ENCODE data around the gene ZSCAN26.
"Not testable (repeated sequence)": the region's sequence is repeated elsewhere in the genome, so short reads cannot be mapped to it uniquely, and the experiment has no call there.

ZSCAN26 gene

DNA sequence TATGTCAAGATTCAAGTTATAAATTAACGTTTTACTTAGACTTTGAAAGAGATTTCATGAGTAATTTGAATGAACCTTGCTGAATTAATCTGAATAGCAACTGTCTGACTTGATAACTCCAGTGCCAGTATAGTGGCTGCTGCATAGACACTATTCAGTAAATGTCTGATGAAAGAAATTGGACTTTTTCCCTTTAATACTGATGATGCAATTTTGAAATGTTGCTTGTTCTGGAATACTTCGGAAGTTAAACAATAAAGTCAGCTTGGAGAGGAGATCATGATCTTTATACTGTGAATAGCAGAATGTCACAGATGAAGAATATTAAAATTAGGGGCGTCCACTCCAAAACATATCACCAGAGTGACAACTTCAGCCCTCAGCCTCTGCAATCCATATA is 10.8 kb downstream of the ZSCAN26 start:
- Mint-ChIP-seq H3K36me3 (peaks cover 35% of the 10 kb centered on the region), H3K9me3 (no peaks in the 10 kb centered on the region), H3K4me1 (peaks cover 16% of the 10 kb centered on the region), H3K27ac (no peak overlapping the region), H3K4me3 (no peak overlapping the region)
- ATAC-seq: no peak
- no peak for DNase-seq (ENCODE audit: low spot score in 2 of 2)

DNA sequence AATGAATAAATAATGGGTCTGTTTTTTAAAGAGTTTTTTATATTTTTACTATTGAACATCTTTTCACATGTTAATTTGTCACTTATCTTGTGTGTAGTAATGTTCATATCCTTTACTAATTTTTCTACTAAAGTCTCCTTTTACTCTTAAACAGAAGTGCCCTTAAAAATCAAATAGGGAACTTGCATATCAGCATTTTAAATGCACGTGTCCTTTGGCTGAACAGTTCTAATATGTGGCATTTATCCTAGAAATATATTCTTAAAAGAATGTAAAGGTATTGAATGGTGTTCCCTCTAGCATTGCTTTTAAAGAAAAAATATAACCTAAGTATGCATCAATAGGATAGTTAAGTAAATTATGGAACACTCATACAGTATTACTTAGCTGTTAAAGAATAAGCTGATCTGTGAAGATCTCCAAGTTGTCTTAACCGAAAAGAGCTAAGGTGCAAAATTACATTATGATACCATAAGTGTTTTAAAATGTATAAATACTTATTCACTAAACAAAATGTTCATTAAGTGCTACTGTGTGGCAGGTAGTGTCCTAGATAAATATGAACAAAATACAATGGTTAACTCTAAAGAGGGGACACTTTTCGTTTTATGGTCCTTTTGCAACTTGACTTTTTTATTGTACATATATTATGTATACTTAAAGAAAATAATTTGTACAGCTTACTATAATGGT is 13.8 kb downstream of the ZSCAN26 start:
- H3K4me3 Mint-ChIP-seq: peak overlapping the region; percentile 66
- peaks cover 9% of the 10 kb centered on the region for H3K36me3 Mint-ChIP-seq

DNA sequence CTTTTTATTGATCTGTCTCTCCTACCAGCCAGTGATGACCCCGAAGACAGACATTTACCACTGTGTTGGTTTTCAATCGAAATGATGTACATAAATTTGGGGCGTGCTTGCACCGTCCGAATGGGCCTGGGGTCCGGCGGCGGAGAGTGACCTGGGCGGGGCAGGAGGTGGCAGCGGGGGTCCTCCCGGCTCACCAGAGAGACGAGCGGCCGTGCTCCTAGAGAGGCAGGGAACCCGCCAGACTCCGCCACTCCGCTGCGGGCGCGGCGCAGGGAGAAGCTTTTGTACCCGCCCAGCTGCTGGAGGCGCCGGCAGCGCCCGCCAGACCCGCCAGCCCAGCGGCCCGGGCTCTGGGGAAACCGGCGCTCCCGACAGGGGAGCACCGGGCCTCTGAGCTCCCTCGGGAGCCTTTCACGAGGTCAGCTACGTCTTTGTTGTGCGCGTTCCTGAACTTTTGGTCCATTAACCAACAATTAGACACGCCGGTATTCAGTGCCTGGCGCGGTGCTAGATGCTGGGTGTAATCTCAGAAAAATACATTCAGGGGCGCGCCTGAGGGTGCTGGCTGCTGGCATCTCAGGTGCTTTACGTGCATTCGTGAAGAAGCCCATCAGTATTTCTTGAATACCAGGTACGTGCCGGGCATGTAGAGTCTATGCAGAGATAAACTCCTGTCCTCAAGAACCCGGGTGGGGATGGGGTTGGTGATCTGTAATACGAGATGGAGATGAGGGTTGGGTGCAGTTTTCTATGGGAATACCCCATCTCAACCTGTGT is 14.5 kb downstream of the ZSCAN26 start, which contains the start of gene PGBD1:
PGBD1 (plus strand) TSS at position 285 of the 777 bp plus-strand sequence. CDS start 2,242 bp downstream, outside the sequence.
- H3K4me1 Mint-ChIP-seq: peaks cover 10% of the 10 kb centered on the region
- peaks cover 1% of the 10 kb centered on the region for H3K36me3 Mint-ChIP-seq
- H3K4me3 Mint-ChIP-seq: peak within 1 kb of the TSS; percentile 66
- ATAC-seq (peak; percentile 95), DNase-seq (ENCODE audit: low spot score in 2 of 2) (peak; percentile 37 to 77)
- H3K9me3 Mint-ChIP-seq: no peaks in the 10 kb centered on the region
- no peak within 1 kb of the TSS for H3K27ac Mint-ChIP-seq

More for the DNA sequence above, 13.8 kb downstream of the ZSCAN26 start:
- peaks cover 10% of the 10 kb centered on the region for H3K4me1 Mint-ChIP-seq
- no peak overlapping the region for H3K27ac Mint-ChIP-seq
- no peaks in the 10 kb centered on the region for H3K9me3 Mint-ChIP-seq
- DNase-seq (ENCODE audit: low spot score in 2 of 2) (no peak), ATAC-seq (no peak)

DNA sequence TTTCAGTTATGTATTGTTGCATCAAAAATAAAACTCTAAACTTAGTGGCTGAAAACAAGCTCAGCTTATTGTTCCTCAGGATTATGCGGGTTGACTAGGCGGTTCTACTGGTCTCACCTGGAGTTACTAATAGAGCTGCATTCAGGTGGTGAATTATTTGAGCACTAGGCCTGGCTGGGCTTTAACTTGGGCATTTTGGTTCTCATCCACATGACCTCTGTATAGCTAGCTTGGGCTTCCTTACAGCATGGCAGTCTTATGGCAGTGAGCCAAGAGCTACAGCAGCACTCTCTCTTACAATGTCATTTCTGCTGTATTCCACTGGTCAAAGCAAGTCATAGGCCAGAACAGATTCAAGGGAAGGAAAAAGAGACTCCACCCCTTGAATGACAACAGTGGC is 16.0 kb downstream of the ZSCAN26 start:
- Mint-ChIP-seq H3K9me3 (no peaks in the 10 kb centered on the region), H3K27ac (no peak overlapping the region), H3K4me3 (no peak overlapping the region), H3K36me3 (no peaks in the 10 kb centered on the region), H3K4me1 (peaks cover 10% of the 10 kb centered on the region)
- ATAC-seq (no peak), DNase-seq (ENCODE audit: low spot score in 2 of 2) (no peak)

DNA sequence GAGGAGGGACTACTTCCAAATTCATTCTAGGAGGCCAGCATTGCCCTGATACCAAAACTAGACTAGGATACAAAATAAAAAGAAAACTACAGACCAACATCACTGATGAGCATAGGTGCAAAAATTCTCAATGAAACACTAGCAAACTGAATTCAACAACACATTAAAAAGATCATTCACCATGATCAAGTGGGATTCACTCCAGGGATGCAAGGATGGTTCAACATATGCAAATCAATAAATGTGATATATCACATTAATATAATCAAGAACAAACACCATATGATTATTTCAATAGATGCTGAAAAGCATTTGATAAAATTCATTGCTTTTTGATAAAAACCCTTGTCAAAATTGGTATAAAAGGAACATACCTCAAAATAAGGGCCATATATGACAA is 24.6 kb downstream of the ZSCAN26 start:
- ATAC-seq: no peak
- no peak overlapping the region for H3K27ac Mint-ChIP-seq

DNA sequence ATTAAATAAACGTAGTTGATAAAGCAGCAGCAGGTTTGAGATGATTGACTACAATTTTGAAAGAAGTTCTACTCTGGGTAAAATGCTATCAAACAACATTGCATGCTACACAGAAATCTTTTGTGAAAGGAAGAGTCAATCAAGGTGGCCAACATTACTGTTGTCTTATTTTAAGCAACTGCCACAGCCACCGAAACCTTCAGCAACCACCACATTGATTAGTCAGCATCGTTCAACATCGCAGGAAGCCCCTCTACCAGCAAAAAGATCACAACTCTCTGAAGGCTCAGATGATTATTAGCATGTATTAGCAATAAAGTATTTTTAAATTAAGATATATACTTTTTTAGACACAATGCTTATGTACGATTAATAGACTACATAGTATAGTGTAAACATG is 28.4 kb downstream of the ZSCAN26 start:
- Mint-ChIP-seq H3K4me1 (no peaks in the 10 kb centered on the region), H3K36me3 (no peaks in the 10 kb centered on the region), H3K4me3 (no peak overlapping the region), H3K27ac (no peak overlapping the region), H3K9me3 (no peaks in the 10 kb centered on the region)
- ATAC-seq (no peak), DNase-seq (ENCODE audit: low spot score in 2 of 2) (no peak)

More for the DNA sequence above, 24.6 kb downstream of the ZSCAN26 start:
- DNase-seq (ENCODE audit: low spot score in 2 of 2): no peak
- Mint-ChIP-seq H3K4me3 (no peak overlapping the region), H3K9me3 (no peaks in the 10 kb centered on the region), H3K4me1 (no peaks in the 10 kb centered on the region), H3K36me3 (no peaks in the 10 kb centered on the region)

DNA sequence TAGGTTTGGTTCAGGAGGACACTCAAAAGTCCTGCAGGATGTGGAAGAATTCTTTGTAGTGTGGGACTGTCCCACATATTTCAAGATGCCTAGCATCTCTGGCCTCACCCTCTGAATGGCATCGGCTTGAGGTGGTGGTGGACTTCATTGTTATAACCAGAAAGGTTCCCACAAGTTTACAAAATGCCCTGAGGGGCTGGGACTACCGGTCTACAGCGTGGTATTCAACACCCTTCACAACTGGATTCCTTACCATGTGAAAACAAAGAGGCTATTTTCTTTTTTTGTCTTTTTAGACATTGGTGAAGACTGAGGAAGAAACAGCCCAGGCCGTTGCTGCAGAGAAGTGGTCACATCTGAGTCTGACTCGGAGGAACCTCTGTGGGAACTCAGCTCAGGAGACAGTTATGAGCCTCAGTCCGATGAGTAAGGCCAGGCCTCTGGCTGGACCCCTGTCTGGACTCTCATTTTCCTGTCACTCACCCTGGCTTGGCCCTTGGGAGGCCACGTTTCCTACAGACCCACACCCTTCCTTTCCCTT is 29.6 kb downstream of the ZSCAN26 start:
- no peak for DNase-seq (ENCODE audit: low spot score in 2 of 2)
- H3K4me3 Mint-ChIP-seq: no peak overlapping the region
- no peaks in the 10 kb centered on the region for H3K4me1 Mint-ChIP-seq
- no peaks in the 10 kb centered on the region for H3K36me3 Mint-ChIP-seq
- no peak for ATAC-seq
- H3K9me3 Mint-ChIP-seq: no peaks in the 10 kb centered on the region
- H3K27ac Mint-ChIP-seq: no peak overlapping the region

DNA sequence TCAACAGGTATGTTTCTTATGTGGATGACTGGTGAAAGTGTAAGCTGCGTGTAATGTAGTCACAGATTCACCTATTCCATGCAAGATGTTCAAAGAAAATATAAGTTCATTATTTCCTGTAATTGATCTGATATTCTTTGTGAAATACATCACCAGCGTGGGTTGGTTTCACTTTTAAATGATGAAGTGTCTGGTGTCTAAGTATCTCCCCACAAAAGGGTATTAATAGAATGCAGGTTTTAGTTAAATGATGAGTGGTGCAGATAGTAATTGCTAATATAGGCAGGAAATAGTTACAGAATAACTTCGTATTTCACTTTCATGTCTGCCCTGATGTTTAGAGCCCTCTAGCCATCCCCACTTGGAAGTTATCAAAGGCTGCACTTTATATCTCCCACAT is 36.6 kb downstream of the ZSCAN26 start:
- ATAC-seq: peak; percentile 88
- peaks cover 17% of the 10 kb centered on the region for H3K4me1 Mint-ChIP-seq
- no peaks in the 10 kb centered on the region for H3K36me3 Mint-ChIP-seq
- peak overlapping the region; percentile 31 for H3K4me3 Mint-ChIP-seq
- peaks cover 4% of the 10 kb centered on the region for H3K9me3 Mint-ChIP-seq
- H3K27ac Mint-ChIP-seq: peak overlapping the region; percentile 32
- no peak for DNase-seq (ENCODE audit: low spot score in 2 of 2)

DNA sequence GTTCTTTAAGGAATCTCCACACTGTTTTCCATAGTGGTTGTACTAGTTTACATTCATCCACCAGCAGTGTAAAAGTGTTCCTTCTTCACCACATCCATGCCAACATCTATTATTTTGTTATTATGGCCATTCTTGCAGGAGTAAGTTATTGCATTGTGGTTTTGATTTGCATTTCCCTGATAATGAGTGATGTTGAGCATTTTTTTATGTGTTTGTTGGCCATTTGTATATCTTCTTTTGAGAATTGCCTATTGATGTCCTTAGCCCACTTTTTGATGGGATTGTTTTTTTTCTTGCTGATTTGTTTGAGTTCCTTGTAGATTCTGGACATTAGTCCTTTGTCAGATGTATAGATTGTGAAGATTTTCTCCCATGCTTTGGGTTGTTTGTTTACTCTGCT is 39.4 kb downstream of the ZSCAN26 start:
- H3K4me1 Mint-ChIP-seq: peaks cover 17% of the 10 kb centered on the region
- ATAC-seq; DNase-seq (ENCODE audit: low spot score in 2 of 2); H3K9me3 Mint-ChIP-seq; H3K27ac Mint-ChIP-seq; H3K36me3 Mint-ChIP-seq; H3K4me3 Mint-ChIP-seq: not testable (repeated sequence)

DNA sequence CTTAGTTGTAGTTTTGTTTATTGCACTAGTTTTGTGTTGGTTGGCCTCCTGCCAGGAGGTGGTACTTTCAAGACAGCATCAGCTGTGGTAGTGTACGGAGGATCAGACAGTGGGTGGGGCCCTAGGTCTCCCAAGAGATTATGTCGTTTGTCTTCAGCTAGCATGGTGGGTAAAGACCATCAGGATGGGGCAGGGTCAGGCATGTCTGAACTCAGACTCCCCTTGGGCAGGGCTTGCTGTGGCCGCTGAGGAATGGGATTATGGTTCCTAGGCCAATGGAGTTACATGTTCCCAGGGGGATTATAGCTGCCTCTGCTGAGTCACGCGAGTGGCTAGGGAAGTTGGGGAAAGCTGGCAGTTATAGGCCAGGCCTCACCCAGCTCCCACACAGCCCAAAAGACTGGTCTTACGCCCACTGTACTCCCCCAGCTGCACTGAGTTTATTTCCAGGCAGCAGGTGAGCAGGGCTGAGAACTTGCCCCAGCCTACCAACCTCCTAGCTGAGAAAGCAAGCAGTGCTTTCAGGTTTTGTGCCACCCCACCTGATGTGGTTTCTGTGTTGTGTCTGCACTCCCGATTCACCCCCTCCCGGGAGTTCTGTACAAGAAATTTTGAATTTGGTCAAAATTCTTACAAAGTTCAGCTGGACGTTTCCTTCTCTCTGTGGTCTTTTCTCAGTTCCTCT is 44.3 kb downstream of the ZSCAN26 start:
- Mint-ChIP-seq H3K4me3 (no peak overlapping the region), H3K36me3 (no peaks in the 10 kb centered on the region), H3K27ac (no peak overlapping the region), H3K4me1 (no peaks in the 10 kb centered on the region), H3K9me3 (peaks cover 4% of the 10 kb centered on the region)
- DNase-seq (ENCODE audit: low spot score in 2 of 2) (no peak), ATAC-seq (no peak)

DNA sequence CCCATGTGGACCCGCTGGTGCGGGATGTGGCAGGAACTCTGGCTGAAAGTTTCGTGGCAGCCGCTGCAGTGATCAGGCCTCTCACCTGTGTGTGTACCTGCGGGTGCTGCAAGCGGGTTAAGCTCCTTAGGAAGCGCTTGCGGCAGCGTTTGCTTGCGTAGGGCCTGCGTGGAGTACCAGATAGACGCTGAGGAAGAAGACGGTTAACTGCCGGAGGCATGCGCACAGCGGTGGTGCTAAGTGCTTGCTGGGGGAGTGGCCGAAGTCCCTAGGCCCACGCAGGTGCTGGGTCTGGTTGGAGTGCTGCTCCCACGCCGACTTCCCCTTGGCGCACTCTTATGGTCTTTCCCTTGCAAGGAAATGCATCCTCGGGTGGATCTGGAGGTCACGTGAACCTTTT is 46.0 kb downstream of the ZSCAN26 start:
- H3K4me3 Mint-ChIP-seq: no peak overlapping the region

DNA sequence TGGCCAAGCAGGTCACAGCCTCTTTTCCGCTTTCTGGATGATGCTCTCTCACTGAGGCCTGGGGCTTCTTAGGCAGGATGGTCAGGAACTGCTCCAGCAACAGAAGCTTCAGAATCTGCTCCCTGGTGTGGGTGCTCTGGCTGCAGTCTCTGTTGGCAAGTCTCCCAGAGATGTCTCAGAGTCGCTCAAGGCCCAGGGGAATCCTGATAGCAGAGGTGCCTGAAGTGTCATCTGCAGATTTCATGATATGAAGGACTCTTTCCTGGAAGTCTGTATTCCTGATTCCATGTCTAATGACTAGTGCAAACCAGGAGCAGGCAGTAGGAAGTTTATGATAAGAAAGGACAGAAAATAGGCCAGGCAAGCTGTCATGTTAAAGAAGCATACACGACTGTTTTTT is 48.7 kb downstream of the ZSCAN26 start:
- DNase-seq (ENCODE audit: low spot score in 2 of 2) (no peak), ATAC-seq (no peak)
- H3K4me3 Mint-ChIP-seq: no peak overlapping the region
- no peaks in the 10 kb centered on the region for H3K9me3 Mint-ChIP-seq
- H3K4me1 Mint-ChIP-seq: no peaks in the 10 kb centered on the region
- no peaks in the 10 kb centered on the region for H3K36me3 Mint-ChIP-seq
- no peak overlapping the region for H3K27ac Mint-ChIP-seq

More for the DNA sequence above, 46.0 kb downstream of the ZSCAN26 start:
- Mint-ChIP-seq H3K36me3 (no peaks in the 10 kb centered on the region), H3K9me3 (no peaks in the 10 kb centered on the region), H3K27ac (no peak overlapping the region), H3K4me1 (no peaks in the 10 kb centered on the region)
- no peak for ATAC-seq
- no peak for DNase-seq (ENCODE audit: low spot score in 2 of 2)

DNA sequence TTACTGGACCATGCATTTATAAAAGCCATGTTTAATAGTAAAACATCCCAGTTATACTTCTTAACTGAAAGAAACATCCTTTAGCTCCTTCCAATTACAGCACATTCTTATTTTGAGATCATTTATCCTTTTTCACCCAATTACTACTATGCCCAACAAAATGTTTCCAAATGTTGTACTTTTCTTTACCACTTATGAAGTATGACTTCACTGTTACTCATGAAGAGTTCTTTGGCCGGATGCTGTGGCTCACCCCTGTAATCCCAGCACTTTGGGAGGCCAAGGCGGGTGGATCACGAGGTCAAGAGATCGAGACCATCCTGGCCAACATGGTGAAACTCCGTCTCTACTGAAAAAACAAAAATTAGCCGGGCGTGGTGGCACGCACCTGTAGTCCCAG is 50.9 kb downstream of the ZSCAN26 start:
- not testable (repeated sequence) for ATAC-seq; H3K4me3 Mint-ChIP-seq; H3K9me3 Mint-ChIP-seq; H3K4me1 Mint-ChIP-seq; H3K36me3 Mint-ChIP-seq; DNase-seq (ENCODE audit: low spot score in 2 of 2); H3K27ac Mint-ChIP-seq

DNA sequence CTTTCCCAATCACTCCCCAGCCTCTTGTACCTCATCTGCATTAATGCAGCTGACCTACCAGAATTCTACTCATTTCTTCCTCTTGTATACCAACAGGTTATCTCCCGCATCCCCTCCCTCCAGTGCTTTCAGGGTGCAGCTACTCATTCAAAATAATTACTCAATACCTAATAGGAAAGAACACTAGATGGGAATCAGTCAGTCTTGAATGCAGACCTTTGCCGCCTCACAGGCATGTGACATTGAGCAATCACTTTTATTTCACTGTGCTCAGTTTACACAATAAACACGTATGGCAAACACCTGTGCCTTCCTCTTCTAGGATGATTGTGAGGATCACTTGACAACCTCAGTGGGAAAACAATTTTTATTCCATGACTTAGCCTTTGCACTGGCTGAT is 55.7 kb downstream of the ZSCAN26 start:
- Mint-ChIP-seq H3K36me3 (no peaks in the 10 kb centered on the region), H3K4me3 (no peak overlapping the region), H3K4me1 (no peaks in the 10 kb centered on the region), H3K9me3 (peaks cover 16% of the 10 kb centered on the region), H3K27ac (no peak overlapping the region)
- DNase-seq (ENCODE audit: low spot score in 2 of 2) (no peak), ATAC-seq (no peak)

DNA sequence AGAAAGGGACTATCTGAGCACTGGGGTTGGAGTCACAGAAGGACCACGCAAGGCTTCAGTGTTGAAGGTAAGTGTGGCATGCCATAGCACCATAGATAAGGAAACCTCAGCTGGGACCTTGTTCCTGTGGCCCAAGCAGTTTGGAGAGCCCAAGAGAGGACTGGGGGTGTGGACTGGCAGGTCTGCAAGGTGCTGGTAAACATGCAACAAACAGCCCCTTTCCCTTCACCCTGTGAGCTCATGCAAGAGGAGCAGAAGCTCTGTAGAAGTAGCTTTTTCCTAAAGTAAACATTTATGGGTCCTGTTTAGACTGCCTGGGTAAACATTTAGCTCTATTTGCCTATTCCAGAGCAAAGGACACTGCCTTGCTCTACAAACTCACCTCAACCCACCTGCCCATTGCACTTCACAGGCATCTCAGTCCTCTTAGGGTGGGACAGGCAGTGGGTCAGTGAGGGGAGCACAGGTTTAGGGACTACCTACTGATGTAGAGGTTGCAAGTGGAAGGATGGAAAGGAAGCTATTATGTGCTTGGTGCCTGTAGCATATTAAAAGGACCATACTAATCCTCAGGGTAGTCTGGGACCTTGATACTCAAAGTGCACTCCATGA is 57.0 kb downstream of the ZSCAN26 start:
- DNase-seq (ENCODE audit: low spot score in 2 of 2) (no peak), ATAC-seq (no peak)
- Mint-ChIP-seq H3K36me3 (no peaks in the 10 kb centered on the region), H3K9me3 (peaks cover 21% of the 10 kb centered on the region), H3K4me3 (no peak overlapping the region), H3K4me1 (no peaks in the 10 kb centered on the region), H3K27ac (no peak overlapping the region)

Data from stimulated activated effector memory CD8-positive, alpha-beta T cell treated with anti-CD3 and anti-CD28 coated beads, Interleukin-12 subunit alpha, Interleukin-12 subunit beta, amount 100 ng/mL, for 72 hours (primary cell).